Esophagus muscularis mucosa (tissue), 4 donors: ENCODE data around the gene AMHR2. TPM values are rescaled to one million over a fixed set of nuclear protein-coding genes. Genes with fewer than 3 reads are reported as not detected.

ENCODE experiments used
- DNase-seq: peaks from one replicate; pipeline ENCODE4 v3.0.0-alpha.2; 2017; ENCODE audit errors: extremely low spot score
- H3K27ac ChIP-seq, 4 donors: fragments of 200-600 bp; sonication (generic); replicated peaks in 1 of 4; 1 replicate in 3 of 4; 2 replicates in 1 of 4; pipeline ENCODE4 v1.5.1; 2016 to 2019; ENCODE audit warnings: mild to moderate bottlenecking in 1 of 4
- H3K27me3 ChIP-seq, 4 donors: fragments of 200-600 bp; sonication (generic); one replicate each; pipeline versions ENCODE4 v1.5.1 to v1.6.0; 2016 to 2019
- H3K36me3 ChIP-seq, 4 donors: fragments of 200-600 bp; sonication (generic); one replicate each; pipeline ENCODE4 v1.5.1; 2016 to 2019
- H3K4me1 ChIP-seq, 4 donors: fragments of 200-600 bp; sonication (generic); one replicate each; pipeline ENCODE4 v1.5.1; 2016 to 2019
- H3K4me3 ChIP-seq, 4 donors: fragments of 200-600 bp; sonication (generic); 1 replicate in 2 of 4; 2 replicates in 2 of 4; pipeline ENCODE4 v1.5.1; 2016 to 2019; ENCODE audit warnings: mild to moderate bottlenecking in 4 of 4, moderate library complexity in 1 of 4
- H3K9me3 ChIP-seq, 4 donors: fragments of 200-600 bp; sonication (generic); 1 replicate in 3 of 4; 2 replicates in 1 of 4; pipeline ENCODE4 v1.5.1; 2016 to 2019
- CTCF ChIP-seq, 3 experiments: fragments of 200-600 bp in 2 of 3; fragments of 450-650 bp in 1 of 3; sonication (generic) in 2 of 3; IDR thresholded peaks; one replicate each; pipeline ENCODE4 v1.5.1; 2017 to 2019; ENCODE audit warnings: antibody characterized with exemption in 3 of 3, mild to moderate bottlenecking in 2 of 3, moderate library complexity in 1 of 3
- EP300 ChIP-seq: sonication (generic); formaldehyde crosslinking; IDR thresholded peaks from one replicate; pipeline ENCODE4 v1.6.1; 2017; ENCODE audit warnings: antibody characterized with exemption
- POLR2A ChIP-seq: fragments of 450-650 bp; IDR thresholded peaks from one replicate; pipeline ENCODE4 v1.6.1; 2017; ENCODE audit warnings: antibody characterized with exemption, moderate library complexity, mild to moderate bottlenecking, low read depth
- POLR2AphosphoS5 ChIP-seq, 2 donors: sonication (generic); formaldehyde crosslinking; IDR thresholded peaks; one replicate each; pipeline ENCODE4 v1.6.1; 2017; ENCODE audit warnings: antibody characterized with exemption in 2 of 2
- WGBS: methylation state at CpG from one replicate; pipeline ENCODE4 v1.1.5; 2018; 5-methylcytosine and 5-hydroxymethylcytosine counted together
- intact Hi-C: fragments of 100-400 bp; cut with DNase I; formaldehyde crosslinking; loops from one replicate; pipeline ENCODE4 v1.15.1; 2023
- total RNA-seq, 4 donors: library from RNA; depleted of rRNA; stranded (reverse); fragments of >200 nt; gene quantifications; one replicate each; pipeline versions ENCODE4 v1.1.0 to v1.2.1, GENCODE V29; 2016

The AMHR2 gene
- total RNA-seq, 4 donors from 2014 or later: 0.33 to 0.92 TPM; not detected in 2

- H3K27ac ChIP-seq: peak overlapping the region; percentile 22 to 55 (median 36)
- H3K9me3 ChIP-seq: no peaks in the 10 kb centered on the region
- H3K27me3 ChIP-seq: no peaks in the 10 kb centered on the region
- peaks cover 61 to 88% (median 79%) of the 10 kb centered on the region in 4 donors for H3K4me1 ChIP-seq
- 58% methylated on average over 2 of the region's 2 CpGs for WGBS
- peaks cover 51 to 100% (median 97%) of the 10 kb centered on the region in 4 donors for H3K36me3 ChIP-seq
- intact Hi-C loops: no loop called here
- peak in 1 of 2 donors; percentile 15 for TF ChIP-seq POLR2AphosphoS5 (IDR thresholded peaks at IDR 0.05)
- TF ChIP-seq CTCF (IDR thresholded peaks at IDR 0.05): peak; percentile 14 to 27 (median 14)
- TF ChIP-seq EP300: no peak
- no peak for TF ChIP-seq POLR2A
- DNase-seq: no peak
- H3K4me3 ChIP-seq: no peak overlapping the region
These were observed 53.1 kb downstream of the AMHR2 start for GRCh38 chr12:53476769-53477209.

- H3K27me3 ChIP-seq: no peaks in the 10 kb centered on the region
- intact Hi-C loops: no loop called here
- H3K27ac ChIP-seq: peak overlapping the region in 3 of 4 donors; percentile 41 to 52 (median 47)
- DNase-seq: no peak
- 43% methylated on average over 1 of the region's 1 CpG for WGBS
- peaks cover 43 to 100% (median 95%) of the 10 kb centered on the region in 4 donors for H3K36me3 ChIP-seq
- H3K4me3 ChIP-seq: no peak overlapping the region
- peaks cover 42 to 76% (median 63%) of the 10 kb centered on the region in 4 donors for H3K4me1 ChIP-seq
- no peaks in the 10 kb centered on the region for H3K9me3 ChIP-seq
- no peak for TF ChIP-seq POLR2A
- no peak for TF ChIP-seq POLR2AphosphoS5 (IDR thresholded peaks at IDR 0.05)
- TF ChIP-seq CTCF (IDR thresholded peaks at IDR 0.05): no peak
- no peak for TF ChIP-seq EP300
These were observed 55.2 kb downstream of the AMHR2 start for GRCh38 chr12:53478865-53479264.

- Histone ChIP-seq H3K27ac (peak overlapping the region in 3 of 4 donors; percentile 32 to 52 (median 47)), H3K4me3 (no peak overlapping the region), H3K36me3 (peaks cover 43 to 100% (median 95%) of the 10 kb centered on the region in 4 donors), H3K27me3 (no peaks in the 10 kb centered on the region), H3K4me1 (peaks cover 38 to 71% (median 59%) of the 10 kb centered on the region in 4 donors), H3K9me3 (no peaks in the 10 kb centered on the region)
- TF ChIP-seq POLR2A (no peak), CTCF (IDR thresholded peaks at IDR 0.05) (no peak), POLR2AphosphoS5 (IDR thresholded peaks at IDR 0.05) (no peak)
- 71% methylated on average over 5 of the region's 5 CpGs for WGBS
- intact Hi-C loops: no loop called here
- no peak for DNase-seq
These were observed 55.7 kb downstream of the AMHR2 start for GRCh38 chr12:53479331-53479730.

- 65% methylated on average over 12 of the region's 12 CpGs for WGBS
- peaks cover 27 to 58% (median 44%) of the 10 kb centered on the region in 4 donors for H3K4me1 ChIP-seq
- H3K27me3 ChIP-seq: no peaks in the 10 kb centered on the region
- TF ChIP-seq EP300 (no peak), POLR2AphosphoS5 (IDR thresholded peaks at IDR 0.05) (no peak), CTCF (IDR thresholded peaks at IDR 0.05) (no peak), POLR2A (no peak)
- no peak for DNase-seq
- H3K36me3 ChIP-seq: peaks cover 34 to 100% (median 95%) of the 10 kb centered on the region in 4 donors
- H3K9me3 ChIP-seq: no peaks in the 10 kb centered on the region
- peak overlapping the region in 2 of 4 donors; percentile 7 to 32 for H3K27ac ChIP-seq
- no peak overlapping the region for H3K4me3 ChIP-seq
- intact Hi-C loops: no loop called here
These were observed 57.1 kb downstream of the AMHR2 start for GRCh38 chr12:53480491-53481442.

Other genes with a start within 250 kb of the AMHR2 start
- 10 to 100 TPM; 12.4 to 19.6 (median 15.3) TPM for gene ZNF740, start 243.1 kb upstream of the AMHR2 start, total RNA-seq
- 10 to 100 TPM; 10.8 to 27.8 (median 15.0) TPM for gene CSAD, start 242.9 kb upstream of the AMHR2 start, total RNA-seq
- gene ITGB7, start 216.6 kb upstream of the AMHR2 start, total RNA-seq: 1 to 10 TPM; 1.1 to 1.8 (median 1.4) TPM
- 10 to 100 TPM; 10.3 to 26.1 (median 22.9) TPM for gene RARG, start 191.6 kb upstream of the AMHR2 start, total RNA-seq
- 1 to 10 TPM in 1 of 4 donors, under 1 TPM in 3; under 0.01 to 2.0 (median 0.24) TPM for gene ESPL1, start 155.6 kb upstream of the AMHR2 start, total RNA-seq
- 100 to 1,000 TPM; 446 to 812 (median 631) TPM for gene PFDN5, start 128.3 kb upstream of the AMHR2 start, total RNA-seq
- 10 to 100 TPM; 41.6 to 63.0 (median 46.2) TPM for gene MYG1, start 124.2 kb upstream of the AMHR2 start, total RNA-seq
- gene AAAS, start 102.2 kb upstream of the AMHR2 start, total RNA-seq: 10 to 100 TPM; 35.1 to 46.2 (median 38.3) TPM
- not detected for gene SP7, start 87.5 kb upstream of the AMHR2 start, total RNA-seq
- 10 to 100 TPM; 54.0 to 85.7 (median 72.2) TPM for gene SP1, start 43.7 kb upstream of the AMHR2 start, total RNA-seq
- gene PRR13, start 17.9 kb downstream of the AMHR2 start, total RNA-seq: 10 to 100 TPM; 47.8 to 77.6 (median 65.3) TPM
- 100 to 1,000 TPM; 275 to 374 (median 365) TPM for gene PCBP2, start 28.2 kb downstream of the AMHR2 start, total RNA-seq
- gene MAP3K12, start 75.6 kb downstream of the AMHR2 start, total RNA-seq: 10 to 100 TPM; 12.6 to 20.1 (median 18.9) TPM
- gene TARBP2, start 77.4 kb downstream of the AMHR2 start, total RNA-seq: 10 to 100 TPM; 12.7 to 16.6 (median 12.9) TPM
- gene NPFF, start 83.6 kb downstream of the AMHR2 start, total RNA-seq: not detected
- 10 to 100 TPM; 23.5 to 43.6 (median 37.1) TPM for gene ATF7, start 202.5 kb downstream of the AMHR2 start, total RNA-seq